ENCODE data around the gene GRIA4.

DNA sequence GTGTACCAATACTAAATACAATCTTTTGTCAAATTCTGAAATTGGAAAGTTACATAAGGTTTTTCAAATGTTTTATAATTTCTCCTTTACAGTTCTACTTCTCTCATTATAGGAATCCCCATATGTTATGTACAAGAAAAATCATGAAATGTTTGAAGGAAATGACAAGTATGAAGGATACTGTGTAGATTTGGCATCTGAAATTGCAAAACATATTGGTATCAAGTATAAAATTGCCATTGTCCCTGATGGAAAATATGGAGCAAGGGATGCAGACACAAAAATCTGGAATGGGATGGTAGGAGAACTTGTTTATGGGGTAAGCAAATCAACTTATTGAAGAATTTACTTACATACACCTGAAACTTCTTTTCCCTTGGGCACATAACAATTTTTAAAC is 308.7 kb downstream of the GRIA4 start:
- TF ChIP-seq, protein P1, sequence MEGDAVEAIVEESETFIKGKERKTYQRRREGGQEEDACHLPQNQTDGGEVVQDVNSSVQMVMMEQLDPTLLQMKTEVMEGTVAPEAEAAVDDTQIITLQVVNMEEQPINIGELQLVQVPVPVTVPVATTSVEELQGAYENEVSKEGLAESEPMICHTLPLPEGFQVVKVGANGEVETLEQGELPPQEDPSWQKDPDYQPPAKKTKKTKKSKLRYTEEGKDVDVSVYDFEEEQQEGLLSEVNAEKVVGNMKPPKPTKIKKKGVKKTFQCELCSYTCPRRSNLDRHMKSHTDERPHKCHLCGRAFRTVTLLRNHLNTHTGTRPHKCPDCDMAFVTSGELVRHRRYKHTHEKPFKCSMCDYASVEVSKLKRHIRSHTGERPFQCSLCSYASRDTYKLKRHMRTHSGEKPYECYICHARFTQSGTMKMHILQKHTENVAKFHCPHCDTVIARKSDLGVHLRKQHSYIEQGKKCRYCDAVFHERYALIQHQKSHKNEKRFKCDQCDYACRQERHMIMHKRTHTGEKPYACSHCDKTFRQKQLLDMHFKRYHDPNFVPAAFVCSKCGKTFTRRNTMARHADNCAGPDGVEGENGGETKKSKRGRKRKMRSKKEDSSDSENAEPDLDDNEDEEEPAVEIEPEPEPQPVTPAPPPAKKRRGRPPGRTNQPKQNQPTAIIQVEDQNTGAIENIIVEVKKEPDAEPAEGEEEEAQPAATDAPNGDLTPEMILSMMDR (IDR thresholded peaks at IDR 0.05) = no peak
- TF ChIP-seq EZH2 (IDR thresholded peaks at IDR 0.05; ENCODE audit: borderline replicate concordance, insufficient read depth, low read depth, low read length, poor library complexity, severe bottlenecking) = no peak

All from B cell (primary cell).